GM10248 (cell line): Measurements from ENCODE around the gene SLC25A23.
A peak's percentile ranks its signal among the peaks of the same experiment; 100 is the strongest.

Experiments used
- CTCF ChIA-PET: fragments of 300-600 bp; sonication (Branson Sonifier 250); formaldehyde crosslinking; extraction: SDS; loops from one replicate; lab custom pipeline; 2021; ENCODE audit warnings: antibody characterized with exemption; lab: Yijun Ruan, JAX
- POLR2A ChIA-PET: fragments of 350-650 bp; sonication (Branson Sonifier 250); formaldehyde crosslinking; extraction: SDS; loops from one replicate; lab custom pipeline; 2020; ENCODE audit warnings: antibody characterized with exemption; lab: Yijun Ruan, JAX
- DNase-seq: peaks from one replicate; pipeline ENCODE4 v3.0.0; 2012; ENCODE audit errors: extremely low spot score
- CTCF ChIP-seq: IDR thresholded peaks from 2 replicates; pipeline ENCODE4 v1.5.1; 2012; ENCODE audit warnings: mild to moderate bottlenecking, low read depth; ENCODE audit errors: extremely low read depth, missing control alignments, control extremely low read depth

Gene SLC25A23

GRCh38 chr19:6414793-6415590 is 44.6 kb downstream of the SLC25A23 start:
- TF ChIP-seq CTCF: no peak
- DNase-seq: no peak
- POLR2A ChIA-PET: no interaction called here
- CTCF ChIA-PET: no interaction called here

GRCh38 chr19:6413721-6414643 is 45.6 kb downstream of the SLC25A23 start:
- no peak for DNase-seq
- ChIA-PET POLR2A (no interaction called here), CTCF (no interaction called here)
- TF ChIP-seq CTCF: no peak

GRCh38 chr19:6413291-6413690 is 46.3 kb downstream of the SLC25A23 start:
- ChIA-PET CTCF (no interaction called here), POLR2A (no interaction called here)
- no peak for DNase-seq
- no peak for TF ChIP-seq CTCF

GRCh38 chr19:6412447-6413091 is 47.0 kb downstream of the SLC25A23 start:
- peak; percentile 46 for TF ChIP-seq CTCF
- ChIA-PET CTCF (interaction anchor here (1.0 kb wide), 1 partner anchor 40 kb away, joined by 3 read pairs; the partner anchor contains the start of gene ALKBH7), POLR2A (no interaction called here)
- DNase-seq: peak; percentile 66

- DNase-seq: no peak
- TF ChIP-seq CTCF: no peak
- ChIA-PET CTCF (interaction anchor here (0.9 to 1.0 kb wide), 2 partner anchors 40 to 194 kb away, joined by 3 read pairs; partner anchors contain the start of gene ALKBH7), POLR2A (no interaction called here)
These were observed 47.5 kb downstream of the SLC25A23 start for GRCh38 chr19:6412061-6412446.

GRCh38 chr19:6409346-6409745 is 50.2 kb downstream of the SLC25A23 start:
- POLR2A ChIA-PET: no interaction called here
- TF ChIP-seq CTCF: no peak
- CTCF ChIA-PET: interaction anchor here (1.0 kb wide), 1 partner anchor 10 kb away, joined by 3 read pairs; no protein-coding TSS in a partner anchor
- DNase-seq: no peak
